ENCODE results near the gene BABAM2.

DNA sequence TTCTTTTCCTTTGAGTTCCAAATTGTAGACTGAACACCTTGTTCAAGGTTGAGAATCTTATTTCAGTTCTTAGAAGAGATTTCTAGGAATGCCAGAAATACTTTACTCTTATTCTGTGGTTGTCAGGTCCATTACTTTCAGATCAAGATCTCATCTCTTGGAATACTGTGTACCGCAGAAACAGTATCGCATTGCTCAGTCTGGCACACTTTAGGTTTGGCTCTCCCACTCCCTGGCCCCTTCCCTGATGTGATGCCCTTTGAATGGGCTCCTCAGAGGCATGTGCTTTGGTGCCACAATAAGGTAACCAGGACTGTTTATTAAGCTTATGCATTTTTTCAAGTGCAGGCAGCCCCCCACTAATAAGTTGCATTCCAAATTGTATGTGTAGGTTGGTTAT lies 257.5 kb downstream of the BABAM2 start:
- TF ChIP-seq, protein P1, sequence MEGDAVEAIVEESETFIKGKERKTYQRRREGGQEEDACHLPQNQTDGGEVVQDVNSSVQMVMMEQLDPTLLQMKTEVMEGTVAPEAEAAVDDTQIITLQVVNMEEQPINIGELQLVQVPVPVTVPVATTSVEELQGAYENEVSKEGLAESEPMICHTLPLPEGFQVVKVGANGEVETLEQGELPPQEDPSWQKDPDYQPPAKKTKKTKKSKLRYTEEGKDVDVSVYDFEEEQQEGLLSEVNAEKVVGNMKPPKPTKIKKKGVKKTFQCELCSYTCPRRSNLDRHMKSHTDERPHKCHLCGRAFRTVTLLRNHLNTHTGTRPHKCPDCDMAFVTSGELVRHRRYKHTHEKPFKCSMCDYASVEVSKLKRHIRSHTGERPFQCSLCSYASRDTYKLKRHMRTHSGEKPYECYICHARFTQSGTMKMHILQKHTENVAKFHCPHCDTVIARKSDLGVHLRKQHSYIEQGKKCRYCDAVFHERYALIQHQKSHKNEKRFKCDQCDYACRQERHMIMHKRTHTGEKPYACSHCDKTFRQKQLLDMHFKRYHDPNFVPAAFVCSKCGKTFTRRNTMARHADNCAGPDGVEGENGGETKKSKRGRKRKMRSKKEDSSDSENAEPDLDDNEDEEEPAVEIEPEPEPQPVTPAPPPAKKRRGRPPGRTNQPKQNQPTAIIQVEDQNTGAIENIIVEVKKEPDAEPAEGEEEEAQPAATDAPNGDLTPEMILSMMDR (IDR thresholded peaks at IDR 0.05; ENCODE audit: borderline replicate concordance, extremely low read depth, low read length, poor library complexity, severe bottlenecking): no peak
- TF ChIP-seq EZH2 (IDR thresholded peaks at IDR 0.05; ENCODE audit: borderline replicate concordance, low read depth, low read length, severe bottlenecking): no peak

All from DND-41 (cell line).